K562 (cell line): ENCODE results near the gene ZC3H11A. TPM values are rescaled to one million over a fixed set of nuclear protein-coding genes. Genes with fewer than 3 reads are reported as not detected.

Experiments
- CCAR2 ChIP-seq: fragments of 200-400 bp; formaldehyde crosslinking; IDR thresholded peaks from 2 replicates; pipeline ENCODE4 v1.6.1; 2017; ENCODE audit warnings: mild to moderate bottlenecking, low read depth, low read length
- DDX20 ChIP-seq: fragments of 450-650 bp; IDR thresholded peaks from 2 replicates; pipeline ENCODE4 v1.6.1; 2016; ENCODE audit warnings: missing genetic modification characterization, low read depth, mild to moderate bottlenecking, missing compliant biosample characterization, moderate library complexity
- NR2C1 ChIP-seq, 2 experiments: fragments of 450-650 bp; IDR thresholded peaks; 2 replicates each; pipeline ENCODE4 v1.6.1; 2017; ENCODE audit warnings: mild to moderate bottlenecking in 2 of 2, antibody characterized with exemption in 1 of 2, inconsistent platforms in 1 of 2, missing compliant biosample characterization in 1 of 2, missing genetic modification characterization in 1 of 2
- TEAD2 ChIP-seq: fragments of 450-650 bp; IDR thresholded peaks from 2 replicates; pipeline ENCODE4 v1.6.1; 2016; ENCODE audit warnings: missing genetic modification characterization, control low read depth, missing compliant biosample characterization
- ZBTB11 ChIP-seq, 3 experiments: fragments of 200-800 bp in 1 of 3; fragments of 250-450 bp in 1 of 3; fragments of 450-650 bp in 1 of 3; sonication (Bioruptor Pico) in 1 of 3; sonication (Bioruptor generic) in 1 of 3; formaldehyde crosslinking in 1 of 3; IDR thresholded peaks; 2 replicates each; pipeline versions ENCODE4 v1.6.1 to v1.8.0; 2016 to 2022; ENCODE audit warnings: mild to moderate bottlenecking in 2 of 3, missing genetic modification characterization in 2 of 3, missing compliant biosample characterization in 1 of 3, moderate library complexity in 1 of 3
- ZFP36 ChIP-seq: fragments of 150-350 bp; IDR thresholded peaks from 2 replicates; pipeline ENCODE4 v1.6.1; 2018; ENCODE audit warnings: low read length, low read depth; ENCODE audit not compliant: partially characterized antibody
- ZKSCAN3 ChIP-seq: fragments of 250-450 bp; sonication (Bioruptor Pico); IDR thresholded peaks from 2 replicates; pipeline ENCODE4 v1.4.0; 2020
- ZNF592 ChIP-seq: fragments of 450-650 bp; IDR thresholded peaks from 2 replicates; pipeline ENCODE4 v1.6.1; 2017; ENCODE audit warnings: antibody characterized with exemption, mild to moderate bottlenecking
- polyA plus RNA-seq, 8 experiments: library from polyadenylated mRNA; depleted of rRNA in 4 of 8; stranded (reverse) in 5 of 8; unstranded in 3 of 8; fragments of >200 nt; fragmentation: Nextera tagmentation in 2 of 8; fragmentation: Illumina TruSeq in 1 of 8; extraction: Ambion mirVana in 2 of 8; extraction: Trizol in 1 of 8; gene quantifications; 2 replicates each; pipeline versions ENCODE4 v1.2.1 to v1.2.3, GENCODE V29; 2011 to 2014; ENCODE audit warnings: inconsistent platforms in 1 of 8, missing spikeins in 1 of 8
- total RNA-seq, 7 experiments: library from RNA; depleted of rRNA in 6 of 7; stranded (reverse); fragments of >200 nt in 6 of 7; fragmentation: Illumina TruSeq in 2 of 7; extraction: Trizol in 2 of 7; gene quantifications; 2 replicates each; pipeline versions ENCODE4 v1.2.1 to v1.2.3, GENCODE V29; 2011 to 2021; ENCODE audit warnings: low replicate concordance in 1 of 7
- TF ChIP-seq, protein P1 (sequence below): fragments of 450-650 bp; conservative IDR thresholded peaks from 2 replicates; pipeline ENCODE4 v1.6.1; 2016; ENCODE audit warnings: missing genetic modification characterization, low read depth, mild to moderate bottlenecking, missing compliant biosample characterization, moderate library complexity
- TF ChIP-seq, protein P2 (sequence below): fragments of 450-650 bp; conservative IDR thresholded peaks from 2 replicates; pipeline ENCODE4 v1.6.1; 2016; ENCODE audit warnings: missing genetic modification characterization, low read depth, mild to moderate bottlenecking, control low read depth, missing compliant biosample characterization

Gene ZC3H11A
- total and polyA plus RNA-seq, 9 of the 15 experiments (the other 6 are each of a cell fraction or from before 2014, with no cell fraction given): 34.2 to 137 (median 102) TPM

GRCh38 chr1:203778789-203779188 is 16.6 kb upstream of the ZC3H11A start (continued):
- no peak for TF ChIP-seq ZBTB11 (CRISPR knock-in tag; IDR thresholded peaks at IDR 0.05)
- TF ChIP-seq CCAR2: no peak
- TF ChIP-seq, protein P1, sequence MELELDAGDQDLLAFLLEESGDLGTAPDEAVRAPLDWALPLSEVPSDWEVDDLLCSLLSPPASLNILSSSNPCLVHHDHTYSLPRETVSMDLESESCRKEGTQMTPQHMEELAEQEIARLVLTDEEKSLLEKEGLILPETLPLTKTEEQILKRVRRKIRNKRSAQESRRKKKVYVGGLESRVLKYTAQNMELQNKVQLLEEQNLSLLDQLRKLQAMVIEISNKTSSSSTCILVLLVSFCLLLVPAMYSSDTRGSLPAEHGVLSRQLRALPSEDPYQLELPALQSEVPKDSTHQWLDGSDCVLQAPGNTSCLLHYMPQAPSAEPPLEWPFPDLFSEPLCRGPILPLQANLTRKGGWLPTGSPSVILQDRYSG: peak; percentile 92
- no peak for TF ChIP-seq ZKSCAN3 (CRISPR knock-in tag)
- TF ChIP-seq ZFP36: no peak
- TF ChIP-seq NR2C1 (IDR thresholded peaks at IDR 0.05): no peak
- peak; percentile 73 for TF ChIP-seq NR2C1 (tag; IDR thresholded peaks at IDR 0.05)
- TF ChIP-seq ZNF592: peak; percentile 91
- TF ChIP-seq, protein P2, sequence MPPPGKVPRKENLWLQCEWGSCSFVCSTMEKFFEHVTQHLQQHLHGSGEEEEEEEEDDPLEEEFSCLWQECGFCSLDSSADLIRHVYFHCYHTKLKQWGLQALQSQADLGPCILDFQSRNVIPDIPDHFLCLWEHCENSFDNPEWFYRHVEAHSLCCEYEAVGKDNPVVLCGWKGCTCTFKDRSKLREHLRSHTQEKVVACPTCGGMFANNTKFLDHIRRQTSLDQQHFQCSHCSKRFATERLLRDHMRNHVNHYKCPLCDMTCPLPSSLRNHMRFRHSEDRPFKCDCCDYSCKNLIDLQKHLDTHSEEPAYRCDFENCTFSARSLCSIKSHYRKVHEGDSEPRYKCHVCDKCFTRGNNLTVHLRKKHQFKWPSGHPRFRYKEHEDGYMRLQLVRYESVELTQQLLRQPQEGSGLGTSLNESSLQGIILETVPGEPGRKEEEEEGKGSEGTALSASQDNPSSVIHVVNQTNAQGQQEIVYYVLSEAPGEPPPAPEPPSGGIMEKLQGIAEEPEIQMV (tag): peak; percentile 49; the same call in 1 of the 2 replicates
- peak; percentile 79 for TF ChIP-seq DDX20 (tag)
- TF ChIP-seq TEAD2 (tag): peak; percentile 76; the same call in 1 of the 2 replicates
- TF ChIP-seq, all 486 proteins: peak for 21
